ENCODE data around the gene CACNA1C. TPM values are rescaled to one million over a fixed set of nuclear protein-coding genes. Genes with fewer than 3 reads are reported as not detected.
A peak's percentile ranks its signal among the peaks of the same experiment; 100 is the strongest.

Gene CACNA1C
- total and polyA plus RNA-seq, 2 of the 4 experiments (the other 2 are of a cell fraction) = 1.6 to 2.6 TPM

GRCh38 chr12:2312770-2313169 is 260.0 kb downstream of the CACNA1C start:
- Histone ChIP-seq H4K91ac (ENCODE audit: insufficient read depth, low read depth, low read length) (peak overlapping the region; percentile 52), H3K14ac (replicated peaks; ENCODE audit: low read depth, low read length) (no peak overlapping the region), H3K4me1 (ENCODE audit: control insufficient read depth, insufficient read depth, low read length) (peaks cover 21% of the 10 kb centered on the region), H2BK5ac (ENCODE audit: low read depth, low read length, poor library complexity, severe bottlenecking) (no peak overlapping the region), H3K79me1 (ENCODE audit: low read depth in 1 of 2, low read length in 2 of 2) (no peaks in the 10 kb centered on the region), H3K9me1 (ENCODE audit: insufficient read depth, low read length) (peaks cover 19% of the 10 kb centered on the region), H3K56ac (ENCODE audit: extremely low read depth, insufficient read depth, low read length) (no peak overlapping the region), H4K5ac (ENCODE audit: low read depth, low read length) (no peak overlapping the region), H4K20me1 (ENCODE audit: insufficient read depth, low read length) (no peaks in the 10 kb centered on the region; the same call in 1 of the 2 replicates), H3K18ac (ENCODE audit: low read depth, low read length) (no peak overlapping the region; the same call in 1 of the 2 replicates), H2BK120ac (ENCODE audit: low read depth, low read length) (peak overlapping the region; percentile 18; the same call in 1 of the 2 replicates), H4K8ac (ENCODE audit: low read depth in 2 of 2, low read length in 2 of 2) (no peak overlapping the region), H2AK9ac (replicated peaks; ENCODE audit: low read depth, low read length, poor library complexity) (no peak overlapping the region), H3K4me3 (ENCODE audit: insufficient read depth, low read depth, low read length) (no peak overlapping the region), H3K27ac (ENCODE audit: insufficient read depth, low read length) (no peak overlapping the region), H2BK15ac (ENCODE audit: low read depth, low read length) (no peak overlapping the region), H2AK5ac (ENCODE audit: low read depth, low read length) (peak overlapping the region; percentile 42; the same call in 1 of the 2 replicates), H3K4me2 (ENCODE audit: low read depth, low read length) (no peak overlapping the region), H3K4ac (ENCODE audit: low read depth, low read length) (peak overlapping the region; percentile 63; the same call in 1 of the 2 replicates), H3K9me3 (ENCODE audit: control insufficient read depth, insufficient read depth, low read length) (no peaks in the 10 kb centered on the region; the same call in 1 of the 2 replicates), H3K9ac (ENCODE audit: low read depth, low read length) (no peak overlapping the region), H2BK20ac (ENCODE audit: low read depth, low read length) (no peak overlapping the region; the same call in 1 of the 2 replicates), H3K23ac (ENCODE audit: low read depth, low read length) (no peak overlapping the region), H3K27me3 (ENCODE audit: control insufficient read depth, insufficient read depth, low read length) (no peaks in the 10 kb centered on the region), H3K36me3 (ENCODE audit: control insufficient read depth, insufficient read depth, low read length) (no peaks in the 10 kb centered on the region), H2AFZ (replicated peaks; ENCODE audit: low read length, poor library complexity) (no peak overlapping the region)
- ATAC-seq (ENCODE audit: low read depth) = no peak
- CTCF ChIA-PET = interaction anchor here (0.6 kb wide), 1 partner anchor 308 kb away, joined by 3 read pairs; no protein-coding TSS in a partner anchor
- TF ChIP-seq CTCF (conservative IDR thresholded peaks at IDR 0.05; ENCODE audit: low read depth, low read length) (no peak), CHD1 (IDR thresholded peaks at IDR 0.05; ENCODE audit: low read depth, low read length) (no peak), RCOR1 (IDR thresholded peaks at IDR 0.05; ENCODE audit: insufficient replicate concordance, low read length) (no peak), BHLHE40 (IDR thresholded peaks at IDR 0.05; ENCODE audit: low read depth, low read length) (no peak), FOS (IDR thresholded peaks at IDR 0.05; ENCODE audit: low read depth, low read length) (no peak), MXI1 (IDR thresholded peaks at IDR 0.05; ENCODE audit: borderline replicate concordance, low read depth, low read length) (no peak), RAD21 (IDR thresholded peaks at IDR 0.05; ENCODE audit: low read length) (no peak)
- in situ Hi-C loops (cut with MboI; ENCODE audit: low sequenced_read_pairs) (no loop called here), dilution Hi-C loops (cut with HindIII; ENCODE audit: low sequenced_read_pairs, unreplicated experiment) (no loop called here), intact Hi-C loops (cut with micrococcal nuclease) (no loop called here)
- POLR2A ChIA-PET (ENCODE audit: unreplicated experiment) = interaction anchor here (0.6 kb wide), 1 partner anchor 1363 kb away, joined by 5 read pairs; no protein-coding TSS in a partner anchor
- BruUV-seq (replicated peaks) = no TSS peak
- WGBS, 2 experiments (ENCODE audit: extremely low coverage in 2 of 2, insufficient read length in 1 of 2) = no CpG with 5 or more reads among the region's 1 CpG
- no peak for DNase-seq

All from IMR-90 (cell line).